Esophagus muscularis mucosa (tissue), 4 donors: ENCODE measurements around the gene ZNF263. TPM values are rescaled to one million over a fixed set of nuclear protein-coding genes. Genes with fewer than 3 reads are reported as not detected.

Experiments used
- DNase-seq: peaks from one replicate; pipeline ENCODE4 v3.0.0-alpha.2; 2017; ENCODE audit errors: extremely low spot score
- H3K27ac ChIP-seq, 4 donors: fragments of 200-600 bp; sonication (generic); replicated peaks in 1 of 4; 1 replicate in 3 of 4; 2 replicates in 1 of 4; pipeline ENCODE4 v1.5.1; 2016 to 2019; ENCODE audit warnings: mild to moderate bottlenecking in 1 of 4
- H3K27me3 ChIP-seq, 4 donors: fragments of 200-600 bp; sonication (generic); one replicate each; pipeline versions ENCODE4 v1.5.1 to v1.6.0; 2016 to 2019
- H3K36me3 ChIP-seq, 4 donors: fragments of 200-600 bp; sonication (generic); one replicate each; pipeline ENCODE4 v1.5.1; 2016 to 2019
- H3K4me1 ChIP-seq, 4 donors: fragments of 200-600 bp; sonication (generic); one replicate each; pipeline ENCODE4 v1.5.1; 2016 to 2019
- H3K4me3 ChIP-seq, 4 donors: fragments of 200-600 bp; sonication (generic); 1 replicate in 2 of 4; 2 replicates in 2 of 4; pipeline ENCODE4 v1.5.1; 2016 to 2019; ENCODE audit warnings: mild to moderate bottlenecking in 4 of 4, moderate library complexity in 1 of 4
- H3K9me3 ChIP-seq, 4 donors: fragments of 200-600 bp; sonication (generic); 1 replicate in 3 of 4; 2 replicates in 1 of 4; pipeline ENCODE4 v1.5.1; 2016 to 2019
- CTCF ChIP-seq, 3 experiments: fragments of 200-600 bp in 2 of 3; fragments of 450-650 bp in 1 of 3; sonication (generic) in 2 of 3; IDR thresholded peaks; one replicate each; pipeline ENCODE4 v1.5.1; 2017 to 2019; ENCODE audit warnings: antibody characterized with exemption in 3 of 3, mild to moderate bottlenecking in 2 of 3, moderate library complexity in 1 of 3
- EP300 ChIP-seq: sonication (generic); formaldehyde crosslinking; IDR thresholded peaks from one replicate; pipeline ENCODE4 v1.6.1; 2017; ENCODE audit warnings: antibody characterized with exemption
- POLR2A ChIP-seq: fragments of 450-650 bp; IDR thresholded peaks from one replicate; pipeline ENCODE4 v1.6.1; 2017; ENCODE audit warnings: antibody characterized with exemption, moderate library complexity, mild to moderate bottlenecking, low read depth
- POLR2AphosphoS5 ChIP-seq, 2 donors: sonication (generic); formaldehyde crosslinking; IDR thresholded peaks; one replicate each; pipeline ENCODE4 v1.6.1; 2017; ENCODE audit warnings: antibody characterized with exemption in 2 of 2
- WGBS: methylation state at CpG from one replicate; pipeline ENCODE4 v1.1.5; 2018; 5-methylcytosine and 5-hydroxymethylcytosine counted together
- intact Hi-C: fragments of 100-400 bp; cut with DNase I; formaldehyde crosslinking; loops from one replicate; pipeline ENCODE4 v1.15.1; 2023
- total RNA-seq, 4 donors: library from RNA; depleted of rRNA; stranded (reverse); fragments of >200 nt; gene quantifications; one replicate each; pipeline versions ENCODE4 v1.1.0 to v1.2.1, GENCODE V29; 2016

Gene ZNF263
- total RNA-seq, 4 donors from 2014 or later, result 31.1 to 54.3 (median 42.8) TPM

GRCh38 chr16:3292604-3293003, 9.3 kb downstream of the ZNF263 start:
- H3K9me3 ChIP-seq, result peaks cover 25 to 98% (median 94%) of the 10 kb centered on the region in 4 donors
- intact Hi-C loops, result no loop called here
- H3K27ac ChIP-seq, result no peak overlapping the region
- H3K36me3 ChIP-seq, result peaks cover 54 to 71% (median 60%) of the 10 kb centered on the region in 4 donors
- H3K27me3 ChIP-seq, result no peaks in the 10 kb centered on the region
- no peak overlapping the region for H3K4me3 ChIP-seq
- DNase-seq, result no peak
- no peaks in the 10 kb centered on the region for H3K4me1 ChIP-seq
- WGBS, result 88% methylated on average over 3 of the region's 3 CpGs
- no peak for TF ChIP-seq POLR2A
- no peak for TF ChIP-seq POLR2AphosphoS5 (IDR thresholded peaks at IDR 0.05)
- no peak for TF ChIP-seq CTCF (IDR thresholded peaks at IDR 0.05)
- TF ChIP-seq EP300, result no peak

- intact Hi-C loops, result no loop called here
- no peak for TF ChIP-seq POLR2AphosphoS5 (IDR thresholded peaks at IDR 0.05)
- no peak for TF ChIP-seq CTCF (IDR thresholded peaks at IDR 0.05)
- TF ChIP-seq POLR2A, result no peak
- TF ChIP-seq EP300, result no peak
- peaks cover 29 to 55% (median 40%) of the 10 kb centered on the region in 4 donors for H3K36me3 ChIP-seq
- no peaks in the 10 kb centered on the region for H3K27me3 ChIP-seq
- WGBS, result 24% methylated on average over 33 of the region's 45 CpGs
- no peak for DNase-seq
- peaks cover 11 to 98% (median 91%) of the 10 kb centered on the region in 4 donors for H3K9me3 ChIP-seq
- H3K27ac ChIP-seq, result no peak overlapping the region
- no peak overlapping the region for H3K4me3 ChIP-seq
- no peaks in the 10 kb centered on the region for H3K4me1 ChIP-seq
Measured at GRCh38 chr16:3295209-3295608, 11.9 kb downstream of the ZNF263 start.

GRCh38 chr16:3295783-3296182, 12.5 kb downstream of the ZNF263 start:
- DNase-seq, result no peak
- Histone ChIP-seq H3K27me3 (no peaks in the 10 kb centered on the region), H3K4me3 (no peak overlapping the region), H3K36me3 (peaks cover 29 to 55% (median 39%) of the 10 kb centered on the region in 4 donors), H3K27ac (no peak overlapping the region), H3K9me3 (peaks cover 6 to 98% (median 91%) of the 10 kb centered on the region in 4 donors), H3K4me1 (no peaks in the 10 kb centered on the region)
- intact Hi-C loops, result no loop called here
- no peak for TF ChIP-seq CTCF (IDR thresholded peaks at IDR 0.05)
- TF ChIP-seq POLR2A, result no peak
- no peak for TF ChIP-seq EP300
- no peak for TF ChIP-seq POLR2AphosphoS5 (IDR thresholded peaks at IDR 0.05)
- 70% methylated on average over 13 of the region's 13 CpGs for WGBS

DNA sequence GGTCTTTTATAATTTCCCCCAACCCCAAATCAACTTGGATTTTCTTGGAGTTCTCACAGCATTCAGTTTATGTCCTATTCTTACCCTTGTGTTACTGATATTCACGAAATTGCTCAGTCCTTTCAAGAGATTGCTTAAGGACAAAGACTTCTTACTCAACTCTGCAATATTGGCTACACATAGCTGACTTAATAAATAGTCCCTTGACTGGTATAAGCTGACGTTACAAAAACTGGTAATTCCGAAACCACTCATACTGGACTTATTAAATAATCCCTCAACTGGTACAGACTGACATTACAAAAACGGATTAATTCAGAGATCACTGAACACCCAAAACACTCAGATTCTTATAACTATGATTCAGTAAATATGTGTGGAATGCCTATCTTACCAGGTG, 21.1 kb downstream of the ZNF263 start:
- H3K27ac ChIP-seq, result peak overlapping the region in 1 of 4 donors; percentile 91
- DNase-seq, result no peak
- TF ChIP-seq CTCF (IDR thresholded peaks at IDR 0.05) (no peak), POLR2AphosphoS5 (IDR thresholded peaks at IDR 0.05) (no peak), EP300 (no peak), POLR2A (no peak)
- WGBS, result 74% methylated on average over 4 of the region's 4 CpGs
- peaks cover 0 to 87% (median 64%) of the 10 kb centered on the region in 4 donors for H3K9me3 ChIP-seq
- H3K27me3 ChIP-seq, result no peaks in the 10 kb centered on the region
- H3K4me1 ChIP-seq, result peaks cover 17 to 26% (median 20%) of the 10 kb centered on the region in 4 donors
- peaks cover 21 to 66% (median 39%) of the 10 kb centered on the region in 4 donors for H3K36me3 ChIP-seq
- intact Hi-C loops, result no loop called here
- peak overlapping the region; percentile 59 to 96 (median 74) for H3K4me3 ChIP-seq
